Ascending aorta (tissue), 2 donors: ENCODE measurements around the gene IQGAP2. TPM values are rescaled to one million over a fixed set of nuclear protein-coding genes. Genes with fewer than 3 reads are reported as not detected.

Experiments
- DNase-seq, 2 donors: peaks; one replicate each; pipeline ENCODE4 v3.0.0-alpha.2; 2019; ENCODE audit warnings: low spot score in 2 of 2
- H3K27ac ChIP-seq, 2 donors: fragments of 200-600 bp; sonication (generic); one replicate each; pipeline ENCODE4 v1.5.1; 2016 to 2017; ENCODE audit warnings: mild to moderate bottlenecking in 1 of 2
- H3K27me3 ChIP-seq: fragments of 200-600 bp; sonication (generic); one replicate; pipeline ENCODE4 v1.5.1; 2017
- H3K36me3 ChIP-seq, 2 donors: fragments of 200-600 bp; sonication (generic); one replicate each; pipeline ENCODE4 v1.5.1; 2016
- H3K4me1 ChIP-seq, 2 donors: fragments of 200-600 bp; sonication (generic); one replicate each; pipeline ENCODE4 v1.5.1; 2016 to 2017; ENCODE audit warnings: mild to moderate bottlenecking in 1 of 2
- H3K4me3 ChIP-seq, 2 donors: fragments of 200-600 bp; sonication (generic); one replicate each; pipeline ENCODE4 v1.5.1; 2016 to 2017; ENCODE audit warnings: mild to moderate bottlenecking in 1 of 2
- H3K9me3 ChIP-seq, 2 donors: fragments of 200-600 bp; sonication (generic); one replicate each; pipeline ENCODE4 v1.5.1; 2016
- intact Hi-C: fragments of 100-400 bp; cut with DNase I; formaldehyde crosslinking; loops from one replicate; pipeline ENCODE4 v1.15.1; 2023
- total RNA-seq: library from RNA; depleted of rRNA; stranded (reverse); fragments of >200 nt; gene quantifications from one replicate; pipeline ENCODE4 v1.1.0, GENCODE V29; 2016
- TF ChIP-seq, protein P1 (sequence below), 3 experiments: fragments of 200-600 bp in 2 of 3; fragments of 450-650 bp in 1 of 3; sonication (generic) in 2 of 3; IDR thresholded peaks; one replicate each; pipeline ENCODE4 v1.5.1; 2016 to 2019; ENCODE audit warnings: antibody characterized with exemption in 3 of 3, mild to moderate bottlenecking in 1 of 3, moderate library complexity in 1 of 3

The IQGAP2 gene
- total RNA-seq, 1 donor from 2014 or later = 19.8 TPM

DNA sequence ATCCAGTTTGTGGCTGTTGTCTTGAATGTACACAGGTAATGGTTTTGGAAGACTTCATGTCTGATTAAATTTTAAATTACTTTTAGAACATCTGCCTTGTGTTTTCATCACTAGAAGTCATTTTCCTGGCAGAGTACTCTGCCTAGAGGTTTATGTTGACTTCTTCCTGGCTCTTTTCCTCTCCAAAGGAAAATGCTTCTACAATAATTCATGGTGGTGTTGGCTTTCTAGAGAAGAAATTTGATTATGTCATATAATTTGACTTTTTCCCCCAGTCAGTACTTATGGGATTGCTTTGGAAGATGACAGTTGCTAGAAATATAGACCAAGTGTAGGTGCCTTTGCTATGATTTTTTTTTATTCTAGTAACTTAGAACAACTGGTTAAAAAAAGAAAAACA, 173.4 kb downstream of the IQGAP2 start:
- no peak overlapping the region for H3K27ac ChIP-seq
- H3K36me3 ChIP-seq = no peaks in the 10 kb centered on the region
- H3K27me3 ChIP-seq = no peaks in the 10 kb centered on the region
- intact Hi-C loops = no loop called here
- TF ChIP-seq, protein P1, sequence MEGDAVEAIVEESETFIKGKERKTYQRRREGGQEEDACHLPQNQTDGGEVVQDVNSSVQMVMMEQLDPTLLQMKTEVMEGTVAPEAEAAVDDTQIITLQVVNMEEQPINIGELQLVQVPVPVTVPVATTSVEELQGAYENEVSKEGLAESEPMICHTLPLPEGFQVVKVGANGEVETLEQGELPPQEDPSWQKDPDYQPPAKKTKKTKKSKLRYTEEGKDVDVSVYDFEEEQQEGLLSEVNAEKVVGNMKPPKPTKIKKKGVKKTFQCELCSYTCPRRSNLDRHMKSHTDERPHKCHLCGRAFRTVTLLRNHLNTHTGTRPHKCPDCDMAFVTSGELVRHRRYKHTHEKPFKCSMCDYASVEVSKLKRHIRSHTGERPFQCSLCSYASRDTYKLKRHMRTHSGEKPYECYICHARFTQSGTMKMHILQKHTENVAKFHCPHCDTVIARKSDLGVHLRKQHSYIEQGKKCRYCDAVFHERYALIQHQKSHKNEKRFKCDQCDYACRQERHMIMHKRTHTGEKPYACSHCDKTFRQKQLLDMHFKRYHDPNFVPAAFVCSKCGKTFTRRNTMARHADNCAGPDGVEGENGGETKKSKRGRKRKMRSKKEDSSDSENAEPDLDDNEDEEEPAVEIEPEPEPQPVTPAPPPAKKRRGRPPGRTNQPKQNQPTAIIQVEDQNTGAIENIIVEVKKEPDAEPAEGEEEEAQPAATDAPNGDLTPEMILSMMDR (IDR thresholded peaks at IDR 0.05) = no peak
- no peak for DNase-seq
- H3K4me3 ChIP-seq = no peak overlapping the region
- H3K9me3 ChIP-seq = no peaks in the 10 kb centered on the region
- no peaks in the 10 kb centered on the region for H3K4me1 ChIP-seq

DNA sequence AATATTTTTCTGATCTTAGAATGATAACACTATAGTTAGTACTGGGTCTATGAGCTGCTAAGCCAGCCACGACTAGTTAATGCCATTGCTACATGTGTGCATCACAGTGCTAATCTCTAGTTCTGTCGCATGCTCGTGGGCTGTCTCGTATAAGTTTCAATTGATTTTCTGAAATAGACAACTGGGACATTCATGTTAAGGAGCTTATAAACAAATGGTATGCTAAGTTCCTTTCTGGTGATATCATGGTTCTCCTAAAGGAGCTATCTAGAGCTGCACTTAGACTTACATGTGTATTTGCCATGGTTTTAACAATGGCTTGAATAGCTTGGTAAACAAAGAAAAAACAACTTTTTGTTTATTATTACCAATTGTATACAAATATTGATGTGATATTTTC, 173.9 kb downstream of the IQGAP2 start:
- intact Hi-C loops = no loop called here
- no peaks in the 10 kb centered on the region for H3K36me3 ChIP-seq
- TF ChIP-seq, protein P1 (IDR thresholded peaks at IDR 0.05) = no peak

DNA sequence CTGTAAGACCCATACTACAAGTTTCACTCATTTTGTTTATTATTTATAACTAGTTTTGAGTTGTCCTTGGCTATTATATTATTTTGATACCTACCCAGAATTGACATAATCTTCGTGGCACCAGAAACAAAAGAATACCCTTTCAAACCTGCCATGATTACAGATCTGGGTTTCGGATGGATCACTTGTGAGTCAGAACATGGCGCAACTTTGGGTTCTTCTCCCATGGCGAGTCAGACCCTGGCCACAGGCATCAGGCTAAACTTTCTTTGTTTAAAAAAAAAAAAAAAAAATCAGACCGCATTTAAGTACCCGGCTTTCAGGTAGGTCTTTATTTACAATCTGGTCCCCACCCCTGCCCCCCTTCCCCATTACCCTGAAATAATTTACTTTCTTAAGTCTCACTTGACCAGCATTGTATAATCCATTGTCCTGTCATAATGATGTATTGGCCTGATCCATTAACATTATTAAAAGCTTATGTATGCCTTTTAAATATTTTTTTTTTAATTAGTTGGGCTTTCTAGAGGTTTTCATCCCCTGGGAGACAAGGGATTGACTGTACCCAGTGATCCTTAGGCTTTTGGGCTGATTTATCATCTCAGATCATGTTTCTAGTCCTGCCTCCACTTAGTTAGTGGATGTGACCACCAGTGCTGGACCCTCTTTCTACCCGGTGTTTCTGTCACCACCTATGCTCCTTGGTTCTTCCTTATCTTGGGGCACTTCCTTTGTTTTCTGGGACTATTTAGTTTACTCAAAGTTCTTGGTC, 176.3 kb downstream of the IQGAP2 start:
- H3K27ac ChIP-seq = no peak overlapping the region
- no peak overlapping the region for H3K4me3 ChIP-seq
- no peak for DNase-seq
- no peaks in the 10 kb centered on the region for H3K9me3 ChIP-seq
- TF ChIP-seq, protein P1 (IDR thresholded peaks at IDR 0.05) = no peak
- H3K4me1 ChIP-seq = no peaks in the 10 kb centered on the region
- H3K36me3 ChIP-seq = no peaks in the 10 kb centered on the region
- intact Hi-C loops = no loop called here
- H3K27me3 ChIP-seq = no peaks in the 10 kb centered on the region

More for the DNA sequence above, 173.9 kb downstream of the IQGAP2 start:
- H3K4me1 ChIP-seq = no peaks in the 10 kb centered on the region
- no peak for DNase-seq
- no peaks in the 10 kb centered on the region for H3K27me3 ChIP-seq
- no peak overlapping the region for H3K4me3 ChIP-seq
- no peaks in the 10 kb centered on the region for H3K9me3 ChIP-seq
- H3K27ac ChIP-seq = no peak overlapping the region

DNA sequence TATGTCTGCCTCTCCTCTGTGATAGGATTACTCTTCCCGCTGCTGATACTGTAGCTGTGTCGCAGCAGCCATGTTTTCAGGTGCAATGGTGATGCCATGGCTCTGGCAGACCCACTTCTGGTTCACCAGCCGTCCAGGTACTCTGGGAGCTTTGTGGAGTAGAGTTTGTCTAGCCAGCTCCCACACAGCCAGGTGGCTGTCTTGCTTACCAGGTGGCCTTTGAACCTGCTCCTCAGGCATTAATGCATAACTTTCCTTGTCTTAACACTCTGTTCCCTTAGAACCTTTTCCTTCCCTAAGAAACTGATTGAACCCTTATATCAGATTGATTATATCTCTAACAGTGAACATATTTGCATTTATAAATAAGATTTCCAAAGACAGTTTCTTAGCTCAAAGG, 177.9 kb downstream of the IQGAP2 start:
- intact Hi-C loops = no loop called here
- Histone ChIP-seq H3K27me3 (no peaks in the 10 kb centered on the region), H3K4me3 (no peak overlapping the region), H3K36me3 (no peaks in the 10 kb centered on the region), H3K4me1 (no peaks in the 10 kb centered on the region), H3K27ac (no peak overlapping the region), H3K9me3 (no peaks in the 10 kb centered on the region)
- DNase-seq = no peak
- TF ChIP-seq, protein P1 (IDR thresholded peaks at IDR 0.05) = no peak

DNA sequence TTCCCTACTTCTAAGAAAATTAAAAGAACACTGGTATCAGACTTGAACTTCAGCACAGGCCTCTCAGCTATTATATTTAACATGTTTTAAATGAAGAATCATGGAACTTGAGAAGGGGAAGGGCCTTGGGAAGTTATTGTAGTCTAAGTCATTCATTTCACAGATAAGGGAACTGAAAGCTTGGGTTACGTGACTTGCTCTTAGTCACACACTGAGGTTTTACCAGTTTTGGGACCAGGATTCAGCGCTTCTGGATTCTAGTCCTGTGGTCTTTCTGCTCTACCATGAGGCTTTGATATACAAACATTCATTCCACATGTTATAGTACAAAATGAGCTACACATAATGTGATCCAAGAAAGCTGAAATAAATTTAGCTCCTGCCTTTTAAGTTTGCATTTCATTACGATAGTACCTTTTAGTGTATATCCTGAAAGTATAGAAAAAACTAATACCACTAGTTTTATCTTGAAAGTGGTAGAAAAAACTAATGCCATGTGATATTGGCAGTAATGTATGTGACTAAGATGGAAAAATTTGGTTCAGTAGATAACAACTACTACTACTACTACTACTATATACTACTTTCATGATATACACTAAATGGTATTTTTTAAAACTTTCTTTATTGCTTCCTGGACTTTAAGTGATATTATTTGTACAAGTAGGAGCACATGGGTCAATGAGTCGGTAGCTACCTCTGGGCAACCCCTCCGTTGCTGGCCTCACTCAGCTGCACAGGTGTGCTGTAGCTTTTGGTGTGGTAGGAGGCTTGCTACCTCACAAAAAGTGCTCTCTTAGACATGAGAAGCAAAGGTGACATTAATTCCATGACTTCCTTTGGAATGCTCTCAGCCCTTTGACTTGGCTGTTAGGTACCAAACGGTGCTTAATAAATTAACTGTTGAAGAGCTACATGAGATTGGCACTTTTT, 179.4 kb downstream of the IQGAP2 start:
- DNase-seq = no peak
- Histone ChIP-seq H3K4me1 (no peaks in the 10 kb centered on the region), H3K9me3 (no peaks in the 10 kb centered on the region), H3K27ac (no peak overlapping the region), H3K27me3 (no peaks in the 10 kb centered on the region), H3K4me3 (no peak overlapping the region), H3K36me3 (no peaks in the 10 kb centered on the region)
- TF ChIP-seq, protein P1 (IDR thresholded peaks at IDR 0.05) = no peak
- intact Hi-C loops = no loop called here
